Loucy (cell line): ENCODE results near the gene COA8.

Experiments used
- EZH2phosphoT487 ChIP-seq: fragments of 200-600 bp; IDR thresholded peaks from 2 replicates; pipeline ENCODE4 v1.6.1; 2018; ENCODE audit warnings: antibody characterized with exemption, mild to moderate bottlenecking, moderate library complexity, borderline replicate concordance
- TF ChIP-seq, protein P1 (sequence below): fragments of 200-600 bp; sonication (generic); conservative IDR thresholded peaks from 2 replicates; pipeline ENCODE4 v1.5.1; 2014; ENCODE audit warnings: mild to moderate bottlenecking, antibody characterized with exemption, low read length

GRCh38 chr14:103547455-103547940, 15.3 kb upstream of the COA8 start:
- TF ChIP-seq, protein P1, sequence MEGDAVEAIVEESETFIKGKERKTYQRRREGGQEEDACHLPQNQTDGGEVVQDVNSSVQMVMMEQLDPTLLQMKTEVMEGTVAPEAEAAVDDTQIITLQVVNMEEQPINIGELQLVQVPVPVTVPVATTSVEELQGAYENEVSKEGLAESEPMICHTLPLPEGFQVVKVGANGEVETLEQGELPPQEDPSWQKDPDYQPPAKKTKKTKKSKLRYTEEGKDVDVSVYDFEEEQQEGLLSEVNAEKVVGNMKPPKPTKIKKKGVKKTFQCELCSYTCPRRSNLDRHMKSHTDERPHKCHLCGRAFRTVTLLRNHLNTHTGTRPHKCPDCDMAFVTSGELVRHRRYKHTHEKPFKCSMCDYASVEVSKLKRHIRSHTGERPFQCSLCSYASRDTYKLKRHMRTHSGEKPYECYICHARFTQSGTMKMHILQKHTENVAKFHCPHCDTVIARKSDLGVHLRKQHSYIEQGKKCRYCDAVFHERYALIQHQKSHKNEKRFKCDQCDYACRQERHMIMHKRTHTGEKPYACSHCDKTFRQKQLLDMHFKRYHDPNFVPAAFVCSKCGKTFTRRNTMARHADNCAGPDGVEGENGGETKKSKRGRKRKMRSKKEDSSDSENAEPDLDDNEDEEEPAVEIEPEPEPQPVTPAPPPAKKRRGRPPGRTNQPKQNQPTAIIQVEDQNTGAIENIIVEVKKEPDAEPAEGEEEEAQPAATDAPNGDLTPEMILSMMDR: no peak
- no peak for TF ChIP-seq EZH2phosphoT487
